NCI-H524 treated with DMSO at 0.1 percent for 48 hours (cell line): ENCODE measurements around the gene ABHD10.
"Not testable (repeated sequence)": the region's sequence is repeated elsewhere in the genome, so short reads cannot be mapped to it uniquely, and the experiment has no call there.

Experiments used
- DNase-seq: peaks from one replicate; lab custom pipeline; 2025; lab: John Stamatoyannopoulos, UW

The ABHD10 gene

GRCh38 chr3:112034436-112034835 is 55.6 kb downstream of the ABHD10 start, which contains the start of gene TMPRSS7:
TSS of gene TMPRSS7 (plus strand) at chr3:112034736. CDS start at chr3:112034846, 110 bp downstream.
- DNase-seq, result no peak

DNA sequence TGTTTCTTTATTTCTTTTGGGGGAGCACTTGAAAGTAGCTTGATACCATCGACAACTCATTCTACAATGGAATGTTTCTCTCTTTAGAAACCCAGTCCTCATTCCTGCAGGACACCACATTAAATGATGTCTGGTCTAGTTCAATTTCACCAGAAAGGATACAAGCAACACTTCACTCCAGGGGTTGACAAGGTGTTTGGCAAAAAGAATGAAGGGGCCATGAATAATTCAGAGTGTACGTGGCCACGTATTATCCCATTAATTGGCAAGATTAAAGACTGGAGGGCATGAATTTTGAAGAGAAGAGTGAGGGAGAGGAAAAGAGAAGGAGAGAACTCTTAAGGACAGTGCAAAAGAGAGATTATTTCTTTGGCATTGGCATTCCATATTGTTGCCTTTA is 56.4 kb downstream of the ABHD10 start:
- no peak for DNase-seq

DNA sequence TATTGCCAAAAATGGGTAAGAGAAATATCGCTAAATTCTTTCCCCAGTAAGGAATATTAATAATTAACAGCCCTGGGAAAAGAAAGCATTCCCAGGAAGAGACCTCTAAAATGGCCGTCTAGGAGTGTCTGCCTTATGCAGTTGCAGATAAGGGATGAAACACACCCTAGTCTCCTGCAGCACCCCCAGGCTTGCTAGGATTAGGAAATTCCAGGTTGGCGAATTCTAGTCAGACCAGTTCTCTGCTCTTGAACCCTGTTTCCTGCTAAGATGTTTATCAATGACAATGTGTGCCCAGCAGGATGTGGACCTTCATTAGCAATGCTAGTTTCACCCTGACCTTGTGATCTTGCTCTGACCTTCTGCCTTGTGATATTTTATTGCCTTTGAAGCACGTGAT is 58.4 kb downstream of the ABHD10 start:
- not testable (repeated sequence) for DNase-seq

GRCh38 chr3:112038863-112039262 is 60.0 kb downstream of the ABHD10 start:
- no peak for DNase-seq

DNA sequence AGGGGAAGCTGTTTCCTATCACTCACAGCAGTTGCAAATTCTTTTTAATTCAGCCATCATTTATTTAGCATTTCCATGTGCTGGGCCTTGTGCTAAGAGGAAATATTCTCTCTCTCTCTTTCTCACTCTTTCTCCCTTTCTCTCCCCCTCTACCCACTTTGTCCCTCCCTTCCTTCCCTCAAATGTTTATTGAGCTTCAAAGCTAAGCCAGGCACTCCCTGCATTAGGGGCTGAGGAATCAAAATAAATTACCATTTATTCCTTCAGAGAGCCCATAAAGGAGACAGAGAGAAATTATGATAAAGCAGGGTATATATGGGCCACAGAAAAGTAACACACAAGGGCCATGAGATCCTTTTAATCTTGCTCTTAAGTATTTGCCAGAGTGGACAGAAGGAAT is 62.5 kb downstream of the ABHD10 start:
- DNase-seq, result no peak

DNA sequence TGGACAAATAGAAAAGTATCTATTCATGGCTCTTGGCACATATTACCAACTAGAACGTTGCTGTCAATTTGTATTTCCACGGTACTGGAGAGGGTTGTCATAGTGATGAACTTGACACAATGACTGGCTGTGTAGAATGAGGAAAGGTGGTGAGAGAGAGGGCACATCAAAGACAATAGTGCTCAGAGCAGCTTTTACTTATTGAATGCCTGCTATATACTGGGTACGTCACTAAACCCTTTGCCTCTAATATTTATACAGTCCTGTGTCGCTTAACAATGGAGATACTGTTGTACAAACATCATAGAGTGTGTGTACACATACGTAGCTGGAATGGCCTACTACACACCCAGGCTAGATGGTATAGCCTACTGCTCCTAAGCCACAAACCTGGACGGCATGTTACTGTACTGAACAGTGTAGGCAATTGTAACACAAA is 64.0 kb downstream of the ABHD10 start:
- DNase-seq, result no peak
